Measurements from ENCODE around the gene ACYP1. TPM values are rescaled to one million over a fixed set of nuclear protein-coding genes. Genes with fewer than 3 reads are reported as not detected.

Gene ACYP1
- total RNA-seq, 3 donors from 2014 or later: 16.0 to 17.3 (median 16.8) TPM

DNA sequence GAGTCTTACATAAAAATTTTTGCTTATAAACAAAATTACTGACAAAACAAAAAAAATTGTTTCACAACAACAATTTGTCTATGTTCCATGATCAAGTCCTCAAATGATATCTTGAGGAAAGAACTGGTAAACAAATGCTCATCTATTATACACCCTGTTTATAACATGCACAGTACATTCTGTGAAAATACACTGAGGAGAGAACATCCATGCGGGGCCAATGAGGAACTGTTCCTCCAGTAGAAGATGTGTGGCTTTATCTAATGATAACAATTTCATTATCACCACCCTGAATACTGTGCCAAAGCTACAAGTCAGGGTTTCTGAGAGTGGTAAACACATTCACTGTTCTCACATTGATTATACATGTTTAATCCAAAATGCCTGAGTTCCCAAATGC lies 23.3 kb downstream of the ACYP1 start:
- Mint-ChIP-seq H3K4me1 (ENCODE audit: low read depth) (peaks cover 14% of the 10 kb centered on the region), H3K4me3 (no peak overlapping the region), H3K9me3 (no peaks in the 10 kb centered on the region), H3K36me3 (ENCODE audit: insufficient read depth) (peaks cover 27% of the 10 kb centered on the region), H3K27me3 (ENCODE audit: low read depth) (no peaks in the 10 kb centered on the region)
- DNase-seq: no peak
- ATAC-seq: no peak

DNA sequence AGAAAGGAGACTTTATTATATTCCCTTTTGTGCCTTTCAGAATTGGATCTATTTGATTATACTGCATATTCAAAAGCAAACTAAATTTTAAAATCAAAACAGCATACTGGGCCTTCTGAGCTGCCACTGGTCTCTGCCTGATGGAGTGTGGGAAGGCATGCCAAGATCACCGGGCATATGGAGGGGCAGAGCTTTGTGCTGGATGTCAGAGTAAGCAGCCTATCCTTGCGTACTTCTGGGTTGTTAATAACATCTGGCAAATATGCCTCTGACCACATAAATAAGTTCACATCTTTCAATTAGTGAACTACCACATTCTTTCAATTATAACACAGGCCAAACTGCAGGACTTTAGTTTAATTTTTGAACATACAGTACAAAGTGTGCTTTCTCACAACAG lies 30.9 kb downstream of the ACYP1 start:
- Mint-ChIP-seq H3K36me3 (ENCODE audit: insufficient read depth) (peaks cover 40% of the 10 kb centered on the region), H3K9me3 (no peaks in the 10 kb centered on the region), H3K4me1 (ENCODE audit: low read depth) (no peaks in the 10 kb centered on the region), H3K27me3 (ENCODE audit: low read depth) (no peaks in the 10 kb centered on the region), H3K4me3 (no peak overlapping the region)
- DNase-seq: no peak
- ATAC-seq: no peak

DNA sequence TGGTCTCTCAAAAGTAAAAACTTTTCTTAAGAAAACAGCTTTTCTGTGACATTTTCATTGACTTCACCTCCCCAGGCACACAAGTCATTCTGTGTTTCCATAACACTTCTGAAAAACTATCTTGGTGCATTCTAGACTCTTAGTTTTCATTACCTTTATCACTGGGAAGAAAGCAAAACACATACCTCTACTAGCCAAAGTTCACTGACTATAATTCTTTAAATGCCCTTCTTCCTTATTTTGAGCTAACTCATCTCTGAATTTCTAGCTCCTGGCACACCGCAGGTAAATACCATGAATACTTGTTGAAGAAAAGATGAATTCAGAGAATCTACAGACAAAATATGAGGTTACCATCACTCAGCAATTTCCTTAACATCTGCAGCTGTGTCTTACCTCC lies 33.7 kb downstream of the ACYP1 start:
- no peak for ATAC-seq
- Mint-ChIP-seq H3K4me3 (no peak overlapping the region), H3K4me1 (ENCODE audit: low read depth) (no peaks in the 10 kb centered on the region), H3K36me3 (ENCODE audit: insufficient read depth) (peaks cover 28% of the 10 kb centered on the region), H3K9me3 (no peaks in the 10 kb centered on the region), H3K27me3 (ENCODE audit: low read depth) (no peaks in the 10 kb centered on the region)
- DNase-seq: no peak

DNA sequence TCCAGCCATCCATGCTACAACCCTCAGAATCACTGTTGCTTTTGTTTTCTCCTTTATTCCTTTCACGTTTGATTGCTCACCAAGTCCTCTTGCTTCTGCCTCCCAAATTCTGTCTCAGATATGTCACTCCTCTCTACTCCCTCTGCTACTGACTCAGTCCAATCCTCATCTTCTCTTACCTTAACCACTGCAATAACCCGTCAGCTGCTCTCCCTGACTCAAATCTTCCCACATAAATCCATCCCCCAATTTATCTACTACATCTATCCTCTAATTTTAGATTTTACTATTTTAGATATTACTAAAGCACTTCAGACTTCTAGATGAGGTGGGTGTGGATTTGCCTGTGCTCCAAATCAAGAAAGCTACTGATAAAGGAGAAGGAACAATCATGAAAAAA lies 37.9 kb downstream of the ACYP1 start:
- H3K27me3 Mint-ChIP-seq (ENCODE audit: low read depth): no peaks in the 10 kb centered on the region
- no peaks in the 10 kb centered on the region for H3K9me3 Mint-ChIP-seq
- H3K4me1 Mint-ChIP-seq (ENCODE audit: low read depth): no peaks in the 10 kb centered on the region
- no peak overlapping the region for H3K4me3 Mint-ChIP-seq
- DNase-seq: no peak
- peaks cover 29% of the 10 kb centered on the region for H3K36me3 Mint-ChIP-seq (ENCODE audit: insufficient read depth)
- no peak for ATAC-seq

DNA sequence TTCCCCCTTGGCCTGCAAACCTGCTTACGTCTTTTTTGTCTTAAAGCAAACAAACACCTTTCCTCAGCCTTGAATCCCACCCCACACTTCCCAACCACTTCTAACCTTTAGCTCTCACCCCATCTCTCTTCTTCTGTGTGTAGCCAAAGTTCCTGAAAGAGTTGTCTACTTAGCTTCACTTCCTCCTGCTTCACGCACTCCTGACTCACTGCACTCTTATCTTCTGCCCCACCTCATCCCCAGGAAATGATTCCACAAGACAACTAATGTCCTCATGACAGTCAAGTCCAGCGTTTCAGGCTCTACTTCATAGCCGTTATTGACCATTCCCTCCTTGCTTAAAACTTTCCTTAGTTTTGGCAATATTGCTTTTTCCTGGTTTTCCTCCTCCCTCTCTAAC lies 38.7 kb downstream of the ACYP1 start:
- DNase-seq (no peak), ATAC-seq (no peak)
- H3K9me3 Mint-ChIP-seq: no peaks in the 10 kb centered on the region
- H3K36me3 Mint-ChIP-seq (ENCODE audit: insufficient read depth): peaks cover 24% of the 10 kb centered on the region
- no peak overlapping the region for H3K4me3 Mint-ChIP-seq
- no peaks in the 10 kb centered on the region for H3K4me1 Mint-ChIP-seq (ENCODE audit: low read depth)
- no peaks in the 10 kb centered on the region for H3K27me3 Mint-ChIP-seq (ENCODE audit: low read depth)

DNA sequence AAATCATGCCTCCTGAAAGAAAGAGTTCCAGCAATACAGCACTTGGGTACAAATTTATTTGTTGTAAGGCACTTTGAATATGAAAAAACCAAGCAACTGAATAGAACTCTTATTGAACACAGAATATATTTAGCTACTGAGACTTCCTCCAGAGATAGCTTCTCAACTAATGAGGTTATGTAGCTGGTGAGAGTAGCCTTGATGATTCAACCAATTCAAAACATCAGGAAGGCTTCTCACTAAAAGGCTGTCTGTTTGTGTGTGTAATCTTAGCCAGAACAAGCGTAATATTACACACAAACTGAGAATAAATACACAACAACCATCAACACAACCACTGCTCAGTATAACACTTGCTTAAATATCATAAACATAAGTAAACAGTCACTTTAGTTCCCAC lies 40.7 kb downstream of the ACYP1 start:
- Mint-ChIP-seq H3K4me3 (no peak overlapping the region), H3K36me3 (ENCODE audit: insufficient read depth) (peaks cover 29% of the 10 kb centered on the region), H3K9me3 (no peaks in the 10 kb centered on the region), H3K27me3 (ENCODE audit: low read depth) (no peaks in the 10 kb centered on the region), H3K4me1 (ENCODE audit: low read depth) (no peaks in the 10 kb centered on the region)
- no peak for ATAC-seq
- DNase-seq: no peak

DNA sequence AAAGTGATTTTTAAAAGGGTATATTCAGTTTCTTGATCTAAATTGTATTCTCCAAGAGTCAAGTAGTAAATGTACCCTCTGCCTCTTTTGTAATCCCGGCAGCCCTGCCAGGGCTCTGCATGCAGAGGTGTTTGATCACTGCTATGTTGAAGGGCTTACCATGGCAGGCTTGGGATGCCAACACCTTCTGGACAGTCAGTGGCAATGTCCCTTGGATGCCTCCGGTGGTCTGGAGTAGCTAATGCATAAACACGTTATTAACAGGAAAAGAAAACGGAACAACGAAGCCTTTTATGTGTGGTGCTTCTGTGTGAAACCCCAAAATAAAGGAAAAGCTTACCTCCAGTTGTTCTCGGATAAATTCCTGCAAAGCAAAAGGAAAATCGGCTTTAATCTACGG lies 41.2 kb downstream of the ACYP1 start:
- Mint-ChIP-seq H3K36me3 (ENCODE audit: insufficient read depth) (peaks cover 27% of the 10 kb centered on the region), H3K4me1 (ENCODE audit: low read depth) (no peaks in the 10 kb centered on the region), H3K27me3 (ENCODE audit: low read depth) (no peaks in the 10 kb centered on the region), H3K4me3 (no peak overlapping the region), H3K9me3 (no peaks in the 10 kb centered on the region)
- DNase-seq (no peak), ATAC-seq (no peak)

DNA sequence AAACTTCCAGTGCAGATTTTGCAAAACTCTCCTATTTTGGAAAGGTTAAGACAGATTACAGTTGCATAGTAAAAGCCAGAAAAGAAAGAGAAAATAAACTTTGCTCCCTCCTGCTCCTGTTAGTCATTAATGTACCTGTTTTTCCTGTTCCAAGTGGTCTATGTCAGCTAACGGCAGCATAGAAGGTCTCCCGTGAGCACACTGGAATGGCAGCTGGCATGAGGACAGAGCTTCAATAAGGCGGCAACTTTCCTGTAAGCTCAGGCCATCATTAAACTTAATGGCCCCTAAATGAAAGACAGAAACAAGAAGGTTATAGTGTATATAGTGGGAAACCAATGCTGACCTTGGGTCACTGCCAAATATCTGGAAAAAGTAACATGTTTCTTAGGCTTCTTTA lies 45.1 kb downstream of the ACYP1 start:
- Mint-ChIP-seq H3K4me3 (no peak overlapping the region), H3K36me3 (ENCODE audit: insufficient read depth) (peaks cover 41% of the 10 kb centered on the region), H3K27me3 (ENCODE audit: low read depth) (no peaks in the 10 kb centered on the region), H3K4me1 (ENCODE audit: low read depth) (no peaks in the 10 kb centered on the region), H3K9me3 (no peaks in the 10 kb centered on the region)
- DNase-seq: no peak
- no peak for ATAC-seq

DNA sequence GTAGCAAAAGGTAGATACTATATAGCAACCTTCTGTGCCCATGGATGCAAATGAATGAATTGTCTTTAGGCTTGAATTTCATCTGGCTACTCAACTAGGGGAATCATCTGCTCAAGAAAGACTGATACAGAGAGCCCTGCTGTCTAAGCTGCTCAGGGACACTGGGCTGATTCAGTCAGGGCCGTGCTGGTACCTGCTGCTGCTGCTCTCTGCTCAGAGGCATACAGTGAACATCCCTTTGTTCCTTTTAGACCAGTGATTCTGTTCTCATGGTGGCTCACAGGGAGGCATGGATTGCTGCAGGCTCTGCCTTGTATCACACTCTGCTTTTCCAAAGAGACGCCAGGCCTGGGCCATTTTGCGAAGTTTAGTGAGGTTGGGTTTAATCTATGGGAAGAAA lies 47.0 kb downstream of the ACYP1 start:
- Mint-ChIP-seq H3K4me3 (no peak overlapping the region), H3K36me3 (ENCODE audit: insufficient read depth) (peaks cover 38% of the 10 kb centered on the region), H3K27me3 (ENCODE audit: low read depth) (no peaks in the 10 kb centered on the region), H3K4me1 (ENCODE audit: low read depth) (peaks cover 1% of the 10 kb centered on the region), H3K9me3 (no peaks in the 10 kb centered on the region)
- ATAC-seq (no peak), DNase-seq (no peak)

DNA sequence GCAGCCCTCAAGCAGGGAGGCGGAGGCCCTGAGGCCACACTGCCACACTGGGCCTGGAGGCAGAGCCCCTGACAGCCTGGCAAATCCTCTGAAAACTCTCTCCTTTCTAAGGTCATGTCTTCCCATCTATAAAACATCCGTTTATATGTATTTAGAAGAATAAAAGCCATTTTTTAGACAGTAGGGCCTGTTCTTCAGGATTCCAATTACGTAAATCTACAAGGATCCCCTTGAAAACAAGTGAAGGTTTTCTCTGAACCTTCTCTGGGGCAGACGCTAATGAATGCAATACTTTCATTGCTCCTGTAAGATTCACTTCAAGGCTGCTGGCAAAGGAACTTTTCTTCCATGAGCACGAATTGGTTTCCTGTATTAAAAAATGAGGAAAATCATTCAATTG lies 48.3 kb downstream of the ACYP1 start:
- Mint-ChIP-seq H3K4me1 (ENCODE audit: low read depth) (peaks cover 13% of the 10 kb centered on the region), H3K4me3 (no peak overlapping the region), H3K27me3 (ENCODE audit: low read depth) (no peaks in the 10 kb centered on the region), H3K9me3 (no peaks in the 10 kb centered on the region), H3K36me3 (ENCODE audit: insufficient read depth) (peaks cover 33% of the 10 kb centered on the region)
- DNase-seq (no peak), ATAC-seq (no peak)

DNA sequence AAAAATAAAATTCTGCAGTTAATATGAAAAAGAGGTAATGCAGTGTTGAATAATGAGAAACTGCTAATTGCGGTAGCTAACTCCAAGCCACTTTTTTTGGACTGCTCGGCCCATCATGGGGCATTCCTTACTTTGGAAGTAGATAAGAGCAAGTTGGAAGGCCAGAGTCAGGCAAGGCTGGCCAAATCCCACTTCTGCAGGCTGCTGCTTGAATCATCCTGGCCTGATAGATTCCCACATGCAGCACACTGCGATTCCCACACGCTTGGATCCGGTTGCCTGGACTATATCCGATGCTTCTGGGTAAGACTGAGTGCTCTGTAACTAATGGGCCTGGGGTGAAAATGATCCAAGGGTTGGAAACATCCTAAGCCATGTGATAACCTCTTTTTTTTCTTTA lies 50.5 kb downstream of the ACYP1 start:
- no peaks in the 10 kb centered on the region for H3K27me3 Mint-ChIP-seq (ENCODE audit: low read depth)
- H3K4me3 Mint-ChIP-seq: no peak overlapping the region
- peaks cover 34% of the 10 kb centered on the region for H3K36me3 Mint-ChIP-seq (ENCODE audit: insufficient read depth)
- no peaks in the 10 kb centered on the region for H3K9me3 Mint-ChIP-seq
- ATAC-seq (no peak), DNase-seq (no peak)
- H3K4me1 Mint-ChIP-seq (ENCODE audit: low read depth): peaks cover 13% of the 10 kb centered on the region

DNA sequence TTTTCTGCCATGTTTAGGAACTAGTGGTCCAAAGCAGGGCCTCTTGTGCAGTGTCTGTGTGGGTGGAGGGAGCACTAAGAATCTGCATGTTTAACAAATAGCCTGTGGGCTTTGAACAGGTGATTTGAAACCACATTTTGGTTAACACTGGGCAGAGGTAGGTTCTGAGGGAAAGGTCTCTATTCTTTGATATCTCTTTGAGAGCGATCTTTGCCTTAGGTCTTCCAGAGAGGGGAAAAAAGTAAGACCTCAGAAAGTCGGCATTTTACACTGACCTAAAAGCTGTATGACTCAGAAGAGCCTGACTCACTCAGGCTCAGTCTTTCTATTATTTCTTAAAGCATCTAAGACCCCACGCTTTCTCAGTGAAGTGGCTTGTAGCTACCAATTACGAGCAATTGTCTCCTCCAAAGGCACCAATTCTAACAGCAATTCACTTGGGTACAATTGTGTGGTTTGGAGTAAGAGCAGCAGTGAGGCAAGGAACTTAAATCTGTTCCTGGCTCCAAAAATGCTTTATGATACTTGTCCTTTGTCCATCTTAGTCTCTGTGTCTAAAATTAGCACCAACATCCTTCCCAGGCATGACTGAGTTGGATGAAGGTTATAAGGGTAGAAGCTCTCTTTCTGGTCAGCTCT lies 52.3 kb downstream of the ACYP1 start:
- no peak overlapping the region for H3K4me3 Mint-ChIP-seq
- ATAC-seq (peak; percentile 91 to 92), DNase-seq (no peak)
- H3K9me3 Mint-ChIP-seq: no peaks in the 10 kb centered on the region
- peaks cover 44% of the 10 kb centered on the region for H3K36me3 Mint-ChIP-seq (ENCODE audit: insufficient read depth)
- H3K4me1 Mint-ChIP-seq (ENCODE audit: low read depth): peaks cover 18% of the 10 kb centered on the region
- H3K27me3 Mint-ChIP-seq (ENCODE audit: low read depth): no peaks in the 10 kb centered on the region

DNA sequence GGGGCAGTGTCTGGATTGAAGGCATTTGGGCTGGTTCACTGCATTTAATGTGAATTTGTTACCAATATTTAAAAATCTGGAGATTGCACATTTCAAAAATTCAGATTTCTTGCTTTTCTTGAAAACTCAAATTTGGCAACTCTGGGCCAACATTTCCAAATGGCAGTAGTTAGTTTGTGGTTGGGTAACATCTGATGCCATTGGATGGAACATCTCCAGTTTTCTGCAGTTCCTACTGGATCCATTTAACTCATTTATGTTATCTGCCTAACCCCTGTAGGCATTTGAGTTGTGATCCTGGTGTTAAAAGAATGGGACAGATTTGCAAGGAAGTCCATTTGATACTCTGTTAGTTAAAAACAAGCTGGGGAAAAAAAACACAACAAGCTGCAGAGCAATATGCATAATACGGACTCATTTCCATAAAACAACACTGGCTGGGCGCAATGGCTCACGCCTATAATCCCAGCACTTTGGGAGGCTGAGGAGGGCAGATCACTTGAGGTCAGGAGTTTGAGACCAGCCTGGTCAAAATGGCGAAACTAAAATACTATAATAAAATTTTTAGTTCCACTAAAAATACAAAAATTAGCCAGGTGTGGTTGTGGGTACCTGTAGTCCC lies 53.2 kb downstream of the ACYP1 start:
- ATAC-seq (no peak), DNase-seq (no peak)
- Mint-ChIP-seq H3K4me1 (ENCODE audit: low read depth) (peaks cover 24% of the 10 kb centered on the region), H3K4me3 (no peak overlapping the region), H3K9me3 (no peaks in the 10 kb centered on the region), H3K27me3 (ENCODE audit: low read depth) (no peaks in the 10 kb centered on the region), H3K36me3 (ENCODE audit: insufficient read depth) (peaks cover 47% of the 10 kb centered on the region)

DNA sequence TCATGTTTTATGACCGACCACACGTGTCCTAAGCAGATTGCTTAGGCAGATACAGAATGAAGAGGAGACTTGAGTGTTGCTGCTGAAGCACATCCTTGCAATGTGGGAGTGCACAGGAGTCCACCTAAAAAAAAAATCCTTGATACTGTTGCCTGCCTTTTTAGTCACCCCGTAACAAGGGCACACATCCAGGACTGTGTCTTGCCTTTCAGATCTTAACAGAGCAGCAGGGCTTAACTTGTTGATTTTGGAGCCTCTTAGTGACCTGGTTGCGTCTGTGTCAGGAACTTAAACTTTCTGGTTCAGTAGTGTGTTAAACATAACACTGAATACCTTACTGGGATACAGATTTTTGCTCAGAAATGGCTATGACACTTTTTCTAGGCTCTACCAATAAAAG lies 54.6 kb downstream of the ACYP1 start:
- ATAC-seq (no peak), DNase-seq (no peak)
- Mint-ChIP-seq H3K4me1 (ENCODE audit: low read depth) (peaks cover 36% of the 10 kb centered on the region), H3K36me3 (ENCODE audit: insufficient read depth) (peaks cover 49% of the 10 kb centered on the region), H3K27me3 (ENCODE audit: low read depth) (no peaks in the 10 kb centered on the region), H3K4me3 (no peak overlapping the region), H3K9me3 (no peaks in the 10 kb centered on the region)

DNA sequence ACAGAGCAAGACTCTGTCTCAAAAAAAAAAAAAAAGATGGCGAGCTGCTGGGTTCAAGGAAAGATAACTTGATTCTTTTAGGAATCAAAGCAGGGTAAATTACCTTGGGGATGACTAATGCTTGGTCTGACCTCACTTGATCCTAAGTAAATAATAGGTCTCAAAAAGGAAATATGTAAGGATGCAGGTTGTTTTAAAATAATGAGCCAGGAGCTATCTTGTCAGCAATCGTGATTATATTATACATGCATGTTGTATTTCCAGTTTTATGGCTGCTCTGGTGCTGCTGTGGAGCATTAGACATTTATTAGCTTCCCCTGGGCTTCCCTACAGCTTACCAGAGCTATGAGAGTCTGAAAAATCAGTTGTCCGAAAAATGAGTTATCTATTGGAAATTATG lies 58.5 kb downstream of the ACYP1 start:
- ATAC-seq: no peak
- Mint-ChIP-seq H3K4me1 (ENCODE audit: low read depth) (peaks cover 39% of the 10 kb centered on the region), H3K9me3 (no peaks in the 10 kb centered on the region), H3K27me3 (ENCODE audit: low read depth) (no peaks in the 10 kb centered on the region), H3K36me3 (ENCODE audit: insufficient read depth) (peaks cover 46% of the 10 kb centered on the region), H3K4me3 (no peak overlapping the region)
- DNase-seq: no peak

All from activated T-cell treated with anti-CD3 and anti-CD28 coated beads, Interleukin-2, amount 50 U/mL, for 4 hours (primary cell).